Hepatocyte (in vitro differentiated cells): ENCODE data around the gene CCDC127. TPM values are rescaled to one million over a fixed set of nuclear protein-coding genes. Genes with fewer than 3 reads are reported as not detected.

ENCODE experiments used
- DNase-seq: peaks from one replicate; pipeline ENCODE4 v3.0.0-alpha.2; 2016; ENCODE audit warnings: low spot score
- H2AFZ ChIP-seq: fragments of 200-600 bp; sonication (generic); 2 replicates; pipeline ENCODE4 v1.6.0; 2016; ENCODE audit warnings: antibody characterized with exemption, mild to moderate bottlenecking
- H3K27ac ChIP-seq: fragments of 200-600 bp; sonication (generic); 2 replicates; pipeline ENCODE4 v1.5.1; 2016; ENCODE audit warnings: mild to moderate bottlenecking
- H3K27me3 ChIP-seq: fragments of 200-600 bp; sonication (generic); 2 replicates; pipeline ENCODE4 v1.6.1; 2016
- H3K36me3 ChIP-seq: fragments of 200-600 bp; sonication (generic); replicated peaks from 2 replicates; pipeline ENCODE4 v1.5.1; 2016; ENCODE audit warnings: low read depth; ENCODE audit not compliant: insufficient read depth
- H3K4me1 ChIP-seq: fragments of 200-600 bp; sonication (generic); 2 replicates; pipeline ENCODE4 v1.5.1; 2016; ENCODE audit warnings: mild to moderate bottlenecking, moderate library complexity; ENCODE audit not compliant: insufficient read depth
- H3K4me2 ChIP-seq: fragments of 200-600 bp; sonication (generic); 2 replicates; pipeline ENCODE4 v1.6.0; 2016
- H3K4me3 ChIP-seq: fragments of 200-600 bp; sonication (generic); 2 replicates; pipeline ENCODE4 v1.5.1; 2016; ENCODE audit warnings: mild to moderate bottlenecking
- H3K79me2 ChIP-seq: fragments of 200-600 bp; sonication (generic); 2 replicates; pipeline ENCODE4 v1.6.0; 2017; ENCODE audit warnings: mild to moderate bottlenecking
- H3K9me2 ChIP-seq: fragments of 200-600 bp; sonication (generic); replicated peaks from 2 replicates; pipeline ENCODE4 v1.6.0; 2017; ENCODE audit warnings: mild to moderate bottlenecking; ENCODE audit not compliant: insufficient read depth
- H3K9me3 ChIP-seq: fragments of 200-600 bp; sonication (generic); 2 replicates; pipeline ENCODE4 v1.5.1; 2016; ENCODE audit warnings: low read depth, mild to moderate bottlenecking
- H4K20me1 ChIP-seq: fragments of 200-600 bp; sonication (generic); 2 replicates; pipeline ENCODE4 v1.6.0; 2016; ENCODE audit warnings: mild to moderate bottlenecking; ENCODE audit not compliant: insufficient read depth, poor library complexity, severe bottlenecking
- EZH2 ChIP-seq: fragments of 200-600 bp; sonication (generic); IDR thresholded peaks from 2 replicates; pipeline ENCODE4 v1.6.1; 2016; ENCODE audit warnings: antibody characterized with exemption, mild to moderate bottlenecking, borderline replicate concordance
- EZH2phosphoT487 ChIP-seq: fragments of 200-600 bp; sonication (generic); IDR thresholded peaks from one replicate; pipeline ENCODE4 v1.6.1; 2018; ENCODE audit warnings: antibody characterized with exemption, mild to moderate bottlenecking, low read depth, moderate library complexity; ENCODE audit not compliant: unreplicated experiment, severe bottlenecking
- WGBS: methylation state at CpG from one replicate; pipeline ENCODE4 v1.1.6; 2016; ENCODE audit warnings: low lambda C conversion rate; ENCODE audit errors: missing lambda C conversion rate; 5-methylcytosine and 5-hydroxymethylcytosine counted together
- polyA plus RNA-seq: library from polyadenylated mRNA; unstranded; fragments of >200 nt; fragmentation: Nextera tagmentation; extraction: Ambion mirVana; gene quantifications from 2 replicates; pipeline ENCODE4 v1.2.1, GENCODE V29; 2016
- total RNA-seq: library from RNA; depleted of rRNA; stranded (reverse); fragments of >200 nt; gene quantifications from 2 replicates; pipeline ENCODE4 v1.2.3, GENCODE V29; 2014
- TF ChIP-seq, protein P1 (sequence below): fragments of 200-600 bp; sonication (generic); IDR thresholded peaks from 2 replicates; pipeline ENCODE4 v1.5.1; 2016; ENCODE audit warnings: antibody characterized with exemption, mild to moderate bottlenecking; ENCODE audit not compliant: poor library complexity

The CCDC127 gene
- total and polyA plus RNA-seq, 2 experiments from 2014 or later: 4.8 to 13.7 TPM

DNA sequence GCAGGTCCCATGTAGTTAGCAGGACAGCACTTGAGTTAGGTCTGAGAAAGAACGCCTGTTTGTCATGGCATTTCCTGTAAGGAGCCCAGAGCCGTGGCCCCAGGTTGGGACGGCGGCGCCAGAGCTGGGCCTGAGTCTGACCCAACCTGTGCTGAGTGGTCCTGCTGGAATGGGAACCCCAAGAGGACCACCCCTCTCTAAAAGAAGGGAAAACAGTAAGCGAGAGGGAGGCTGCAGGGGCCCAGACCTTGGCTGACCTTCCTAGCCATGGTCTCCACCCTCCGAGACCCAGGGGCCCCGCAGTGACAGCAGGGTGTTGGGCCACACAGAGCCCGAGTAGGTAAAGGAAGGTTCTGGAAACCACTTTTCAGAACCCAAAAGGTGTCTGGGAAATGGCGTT is 28.5 kb downstream of the CCDC127 start:
- WGBS: 89% methylated on average over 10 of the region's 10 CpGs
- TF ChIP-seq EZH2 (no peak), EZH2phosphoT487 (no peak)
- TF ChIP-seq, protein P1, sequence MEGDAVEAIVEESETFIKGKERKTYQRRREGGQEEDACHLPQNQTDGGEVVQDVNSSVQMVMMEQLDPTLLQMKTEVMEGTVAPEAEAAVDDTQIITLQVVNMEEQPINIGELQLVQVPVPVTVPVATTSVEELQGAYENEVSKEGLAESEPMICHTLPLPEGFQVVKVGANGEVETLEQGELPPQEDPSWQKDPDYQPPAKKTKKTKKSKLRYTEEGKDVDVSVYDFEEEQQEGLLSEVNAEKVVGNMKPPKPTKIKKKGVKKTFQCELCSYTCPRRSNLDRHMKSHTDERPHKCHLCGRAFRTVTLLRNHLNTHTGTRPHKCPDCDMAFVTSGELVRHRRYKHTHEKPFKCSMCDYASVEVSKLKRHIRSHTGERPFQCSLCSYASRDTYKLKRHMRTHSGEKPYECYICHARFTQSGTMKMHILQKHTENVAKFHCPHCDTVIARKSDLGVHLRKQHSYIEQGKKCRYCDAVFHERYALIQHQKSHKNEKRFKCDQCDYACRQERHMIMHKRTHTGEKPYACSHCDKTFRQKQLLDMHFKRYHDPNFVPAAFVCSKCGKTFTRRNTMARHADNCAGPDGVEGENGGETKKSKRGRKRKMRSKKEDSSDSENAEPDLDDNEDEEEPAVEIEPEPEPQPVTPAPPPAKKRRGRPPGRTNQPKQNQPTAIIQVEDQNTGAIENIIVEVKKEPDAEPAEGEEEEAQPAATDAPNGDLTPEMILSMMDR: no peak

DNA sequence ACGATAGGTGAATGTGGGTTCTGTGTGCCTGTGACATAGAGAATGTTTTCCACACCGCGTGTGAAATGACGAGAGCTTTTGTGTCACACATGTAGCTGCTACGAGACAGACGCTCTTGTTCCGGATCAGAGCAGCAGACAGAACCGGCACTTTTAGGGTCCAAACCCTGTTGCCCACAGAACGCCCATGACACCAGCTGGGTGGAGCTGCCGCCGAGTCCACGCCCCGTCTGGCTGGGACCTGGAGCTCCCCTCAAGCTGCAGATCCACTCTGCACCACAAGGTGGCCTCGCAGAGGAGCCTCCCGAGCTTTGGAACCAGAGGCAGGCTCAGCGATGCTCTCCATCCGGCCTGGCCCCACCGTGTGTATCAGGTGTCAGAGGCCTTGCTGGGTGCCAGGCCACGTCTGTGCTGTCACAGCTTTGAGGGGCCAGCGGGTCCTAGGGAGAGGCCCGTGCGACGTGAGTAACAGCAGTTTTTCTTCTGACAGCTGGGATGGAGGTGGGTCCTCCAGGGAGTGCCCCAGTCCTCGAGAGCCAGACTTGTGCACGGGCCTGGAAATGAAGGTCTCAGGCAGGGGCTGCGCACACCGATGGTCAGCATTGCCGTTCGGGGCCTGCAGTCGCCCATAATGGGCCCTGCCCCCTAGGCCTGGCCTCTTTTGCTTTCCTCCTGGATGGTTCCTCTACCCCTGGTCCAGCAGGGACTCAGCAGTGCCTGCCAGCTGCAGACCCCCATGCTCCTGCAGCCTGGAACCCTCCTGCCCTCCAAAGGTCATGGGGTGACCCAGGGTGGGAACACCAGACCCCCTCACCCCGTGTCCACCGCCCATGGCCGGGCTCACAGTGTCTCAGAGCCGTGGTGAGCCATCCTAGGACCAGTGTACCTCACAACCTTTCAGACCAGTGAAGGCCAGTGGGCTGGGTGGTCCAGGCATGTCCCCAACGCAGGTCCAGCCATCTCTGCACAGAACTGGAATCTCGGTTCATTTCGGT is 29.2 kb downstream of the CCDC127 start:
- peak; percentile 92 for DNase-seq
- H3K4me2 ChIP-seq: peak overlapping the region; percentile 71
- H3K27ac ChIP-seq: no peak overlapping the region
- no peaks in the 10 kb centered on the region for H3K4me1 ChIP-seq
- no peaks in the 10 kb centered on the region for H3K9me3 ChIP-seq
- 43% methylated on average over 36 of the region's 37 CpGs for WGBS
- H3K36me3 ChIP-seq: no peaks in the 10 kb centered on the region
- no peak overlapping the region for H2AFZ ChIP-seq
- no peaks in the 10 kb centered on the region for H3K79me2 ChIP-seq
- no peak overlapping the region for H3K4me3 ChIP-seq
- no peaks in the 10 kb centered on the region for H3K9me2 ChIP-seq
- H3K27me3 ChIP-seq: no peaks in the 10 kb centered on the region
- no peaks in the 10 kb centered on the region for H4K20me1 ChIP-seq
- TF ChIP-seq EZH2phosphoT487 (no peak), EZH2 (no peak)
- TF ChIP-seq, protein P1: peak; percentile 83

More for the DNA sequence above, 28.5 kb downstream of the CCDC127 start:
- no peaks in the 10 kb centered on the region for H4K20me1 ChIP-seq
- H3K4me3 ChIP-seq: no peak overlapping the region
- no peak overlapping the region for H3K4me2 ChIP-seq
- no peaks in the 10 kb centered on the region for H3K9me3 ChIP-seq
- H3K79me2 ChIP-seq: no peaks in the 10 kb centered on the region
- H3K27ac ChIP-seq: no peak overlapping the region
- H3K36me3 ChIP-seq: no peaks in the 10 kb centered on the region
- no peak for DNase-seq
- H2AFZ ChIP-seq: no peak overlapping the region
- H3K9me2 ChIP-seq: no peaks in the 10 kb centered on the region
- no peaks in the 10 kb centered on the region for H3K4me1 ChIP-seq
- no peaks in the 10 kb centered on the region for H3K27me3 ChIP-seq

DNA sequence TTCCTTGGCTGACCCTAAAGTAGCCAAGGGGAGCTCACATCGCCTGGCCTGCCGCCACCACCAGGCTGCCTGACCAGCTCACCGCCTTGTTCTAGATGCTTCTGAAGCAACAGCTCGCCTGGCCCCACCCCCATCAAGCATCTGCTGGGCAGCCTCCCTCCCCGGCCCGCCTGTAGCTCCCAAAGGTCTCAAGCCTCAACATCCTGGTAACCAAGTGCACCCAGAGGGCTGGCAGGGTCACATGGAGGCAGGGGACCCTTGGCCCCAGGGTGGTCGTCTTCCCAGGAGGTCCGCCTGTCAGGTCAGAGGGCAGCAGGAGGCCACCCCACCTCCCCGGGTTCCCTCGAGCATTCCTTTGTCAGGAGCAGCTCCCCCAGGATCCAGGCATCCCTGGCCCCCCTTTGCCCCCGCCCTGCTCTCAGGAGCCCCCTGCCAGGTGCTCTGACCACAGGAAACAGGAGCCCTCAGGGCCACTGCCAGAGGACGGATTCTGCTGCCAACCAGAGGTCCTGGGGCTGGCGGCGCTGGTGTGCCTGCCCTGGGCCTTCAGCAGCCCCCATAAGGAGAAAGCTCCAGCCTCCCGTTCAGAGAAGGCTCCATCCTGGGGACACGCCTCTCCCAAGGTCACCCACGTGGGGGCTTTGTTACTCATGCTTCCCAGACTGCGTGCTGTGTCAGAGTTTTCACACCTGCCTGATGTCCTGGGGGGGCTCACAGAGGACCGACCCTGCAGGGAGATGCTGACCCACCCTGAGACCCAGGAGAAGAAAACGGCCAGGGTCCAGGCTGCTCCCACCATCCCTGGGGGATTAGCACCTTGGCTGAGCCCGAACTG is 30.1 kb downstream of the CCDC127 start:
- H2AFZ ChIP-seq: no peak overlapping the region
- H3K4me3 ChIP-seq: no peak overlapping the region
- H3K36me3 ChIP-seq: no peaks in the 10 kb centered on the region
- H3K9me2 ChIP-seq: no peaks in the 10 kb centered on the region
- no peaks in the 10 kb centered on the region for H3K9me3 ChIP-seq
- 64% methylated on average over 21 of the region's 21 CpGs for WGBS
- H3K27me3 ChIP-seq: no peaks in the 10 kb centered on the region
- no peak overlapping the region for H3K27ac ChIP-seq
- H4K20me1 ChIP-seq: no peaks in the 10 kb centered on the region
- no peaks in the 10 kb centered on the region for H3K4me1 ChIP-seq
- DNase-seq: no peak
- H3K4me2 ChIP-seq: peak overlapping the region; percentile 71
- H3K79me2 ChIP-seq: no peaks in the 10 kb centered on the region
- TF ChIP-seq EZH2phosphoT487: no peak
- TF ChIP-seq, protein P1: no peak
- no peak for TF ChIP-seq EZH2
